Measurements from ENCODE around the gene LATS2.

GRCh38 chr13:21055511-21056045, 5.8 kb downstream of the LATS2 start:
- TF ChIP-seq POLR2A (IDR thresholded peaks at IDR 0.05) = no peak
- TF ChIP-seq, protein P1, sequence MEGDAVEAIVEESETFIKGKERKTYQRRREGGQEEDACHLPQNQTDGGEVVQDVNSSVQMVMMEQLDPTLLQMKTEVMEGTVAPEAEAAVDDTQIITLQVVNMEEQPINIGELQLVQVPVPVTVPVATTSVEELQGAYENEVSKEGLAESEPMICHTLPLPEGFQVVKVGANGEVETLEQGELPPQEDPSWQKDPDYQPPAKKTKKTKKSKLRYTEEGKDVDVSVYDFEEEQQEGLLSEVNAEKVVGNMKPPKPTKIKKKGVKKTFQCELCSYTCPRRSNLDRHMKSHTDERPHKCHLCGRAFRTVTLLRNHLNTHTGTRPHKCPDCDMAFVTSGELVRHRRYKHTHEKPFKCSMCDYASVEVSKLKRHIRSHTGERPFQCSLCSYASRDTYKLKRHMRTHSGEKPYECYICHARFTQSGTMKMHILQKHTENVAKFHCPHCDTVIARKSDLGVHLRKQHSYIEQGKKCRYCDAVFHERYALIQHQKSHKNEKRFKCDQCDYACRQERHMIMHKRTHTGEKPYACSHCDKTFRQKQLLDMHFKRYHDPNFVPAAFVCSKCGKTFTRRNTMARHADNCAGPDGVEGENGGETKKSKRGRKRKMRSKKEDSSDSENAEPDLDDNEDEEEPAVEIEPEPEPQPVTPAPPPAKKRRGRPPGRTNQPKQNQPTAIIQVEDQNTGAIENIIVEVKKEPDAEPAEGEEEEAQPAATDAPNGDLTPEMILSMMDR (IDR thresholded peaks at IDR 0.05) = no peak

Data from testis (tissue), 2 donors.